Erythroblast (primary cell): Measurements from ENCODE around the gene CFAP92.

Experiments used
- GATA1 ChIP-seq: IDR thresholded peaks from 2 replicates; pipeline ENCODE4 v1.6.1; 2011; ENCODE audit warnings: low read depth, mild to moderate bottlenecking, control low read depth, low read length, moderate library complexity
- POLR2A ChIP-seq: IDR thresholded peaks from 2 replicates; pipeline ENCODE4 v1.6.1; 2011; ENCODE audit warnings: mild to moderate bottlenecking, low read length

DNA sequence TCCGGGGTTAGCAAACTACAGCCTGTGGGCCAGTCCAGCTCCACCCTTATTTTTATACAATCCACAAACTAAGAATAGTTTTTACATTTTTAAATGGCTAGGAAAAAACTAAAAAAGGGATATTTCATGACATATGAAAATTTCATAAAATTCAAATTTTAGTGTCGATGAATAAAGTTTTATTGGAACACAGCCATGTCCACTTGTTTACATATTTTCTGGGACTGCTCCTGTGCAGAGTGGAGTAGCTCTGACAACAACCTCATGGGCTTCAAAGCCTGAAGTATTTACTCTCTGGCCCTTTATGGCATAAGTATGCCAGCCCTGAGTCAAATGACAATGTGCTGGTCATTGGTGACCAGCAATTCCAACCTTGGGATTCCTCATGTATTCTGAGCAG is 24.4 kb upstream of the CFAP92 start:
- no peak for TF ChIP-seq POLR2A
- no peak for TF ChIP-seq GATA1
